Vagina (tissue), 2 donors: ENCODE data around the gene TSPAN13.

ENCODE experiments used
- POLR2A ChIP-seq, 2 donors: fragments of 450-650 bp; IDR thresholded peaks; one replicate each; pipeline ENCODE4 v1.6.1; 2017; ENCODE audit warnings: antibody characterized with exemption in 2 of 2, mild to moderate bottlenecking in 2 of 2, moderate library complexity in 2 of 2
- POLR2AphosphoS5 ChIP-seq, 2 donors: sonication (generic); formaldehyde crosslinking; IDR thresholded peaks; one replicate each; pipeline ENCODE4 v1.9.0; 2017; ENCODE audit warnings: antibody characterized with exemption in 2 of 2, mild to moderate bottlenecking in 2 of 2, low read depth in 1 of 2; ENCODE audit not compliant: insufficient read depth in 1 of 2
- TF ChIP-seq, protein P1 (sequence below), 3 experiments: fragments of 450-650 bp in 2 of 3; fragments of 200-600 bp in 1 of 3; sonication (generic) in 1 of 3; IDR thresholded peaks; one replicate each; pipeline ENCODE4 v1.5.1; 2017 to 2019; ENCODE audit warnings: antibody characterized with exemption in 3 of 3, mild to moderate bottlenecking in 2 of 3, moderate library complexity in 2 of 3

DNA sequence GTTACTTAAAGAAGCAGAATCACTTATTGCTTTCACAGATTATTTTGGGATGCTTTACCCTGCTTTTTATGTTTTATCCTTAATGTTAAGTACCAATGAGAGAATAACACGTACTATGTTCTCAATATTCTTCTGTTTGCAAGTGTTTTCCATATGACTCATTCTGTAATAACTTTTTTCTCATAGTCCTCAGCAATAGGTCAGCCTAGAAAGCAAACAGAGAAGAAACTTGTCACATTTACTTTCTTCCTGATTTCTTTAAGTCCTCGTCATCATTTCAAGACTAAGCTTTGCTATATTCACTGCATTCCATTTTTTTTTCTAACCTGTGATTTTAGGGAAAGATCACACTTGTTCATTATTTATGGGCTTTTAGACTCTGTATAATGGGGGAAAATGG is 58.0 kb downstream of the TSPAN13 start:
- TF ChIP-seq POLR2AphosphoS5 (IDR thresholded peaks at IDR 0.05; ENCODE audit: insufficient read depth in 1 of 2, low read depth in 1 of 2) (no peak), POLR2A (IDR thresholded peaks at IDR 0.05) (no peak)
- TF ChIP-seq, protein P1, sequence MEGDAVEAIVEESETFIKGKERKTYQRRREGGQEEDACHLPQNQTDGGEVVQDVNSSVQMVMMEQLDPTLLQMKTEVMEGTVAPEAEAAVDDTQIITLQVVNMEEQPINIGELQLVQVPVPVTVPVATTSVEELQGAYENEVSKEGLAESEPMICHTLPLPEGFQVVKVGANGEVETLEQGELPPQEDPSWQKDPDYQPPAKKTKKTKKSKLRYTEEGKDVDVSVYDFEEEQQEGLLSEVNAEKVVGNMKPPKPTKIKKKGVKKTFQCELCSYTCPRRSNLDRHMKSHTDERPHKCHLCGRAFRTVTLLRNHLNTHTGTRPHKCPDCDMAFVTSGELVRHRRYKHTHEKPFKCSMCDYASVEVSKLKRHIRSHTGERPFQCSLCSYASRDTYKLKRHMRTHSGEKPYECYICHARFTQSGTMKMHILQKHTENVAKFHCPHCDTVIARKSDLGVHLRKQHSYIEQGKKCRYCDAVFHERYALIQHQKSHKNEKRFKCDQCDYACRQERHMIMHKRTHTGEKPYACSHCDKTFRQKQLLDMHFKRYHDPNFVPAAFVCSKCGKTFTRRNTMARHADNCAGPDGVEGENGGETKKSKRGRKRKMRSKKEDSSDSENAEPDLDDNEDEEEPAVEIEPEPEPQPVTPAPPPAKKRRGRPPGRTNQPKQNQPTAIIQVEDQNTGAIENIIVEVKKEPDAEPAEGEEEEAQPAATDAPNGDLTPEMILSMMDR (IDR thresholded peaks at IDR 0.05) = no peak
